SU-DHL-6 (cell line): Measurements from ENCODE around the gene FOXC1.

ENCODE experiments used
- EZH2phosphoT487 ChIP-seq: fragments of 200-600 bp; sonication (generic), shearing (Covaris generic); conservative IDR thresholded peaks from 2 replicates; pipeline ENCODE4 v1.6.1; 2018; ENCODE audit warnings: mild to moderate bottlenecking, antibody characterized with exemption, low read length, moderate library complexity, mixed read lengths
- TF ChIP-seq, protein P1 (sequence below): fragments of 200-600 bp; sonication (generic); IDR thresholded peaks from one replicate; pipeline ENCODE4 v1.5.1; 2017; ENCODE audit warnings: antibody characterized with exemption, mild to moderate bottlenecking, low read length, moderate library complexity; ENCODE audit not compliant: insufficient read depth, poor library complexity, severe bottlenecking

- TF ChIP-seq, protein P1, sequence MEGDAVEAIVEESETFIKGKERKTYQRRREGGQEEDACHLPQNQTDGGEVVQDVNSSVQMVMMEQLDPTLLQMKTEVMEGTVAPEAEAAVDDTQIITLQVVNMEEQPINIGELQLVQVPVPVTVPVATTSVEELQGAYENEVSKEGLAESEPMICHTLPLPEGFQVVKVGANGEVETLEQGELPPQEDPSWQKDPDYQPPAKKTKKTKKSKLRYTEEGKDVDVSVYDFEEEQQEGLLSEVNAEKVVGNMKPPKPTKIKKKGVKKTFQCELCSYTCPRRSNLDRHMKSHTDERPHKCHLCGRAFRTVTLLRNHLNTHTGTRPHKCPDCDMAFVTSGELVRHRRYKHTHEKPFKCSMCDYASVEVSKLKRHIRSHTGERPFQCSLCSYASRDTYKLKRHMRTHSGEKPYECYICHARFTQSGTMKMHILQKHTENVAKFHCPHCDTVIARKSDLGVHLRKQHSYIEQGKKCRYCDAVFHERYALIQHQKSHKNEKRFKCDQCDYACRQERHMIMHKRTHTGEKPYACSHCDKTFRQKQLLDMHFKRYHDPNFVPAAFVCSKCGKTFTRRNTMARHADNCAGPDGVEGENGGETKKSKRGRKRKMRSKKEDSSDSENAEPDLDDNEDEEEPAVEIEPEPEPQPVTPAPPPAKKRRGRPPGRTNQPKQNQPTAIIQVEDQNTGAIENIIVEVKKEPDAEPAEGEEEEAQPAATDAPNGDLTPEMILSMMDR: peak; percentile 95
- no peak for TF ChIP-seq EZH2phosphoT487
These were observed 5.3 kb upstream of the FOXC1 start for GRCh38 chr6:1604158-1605003.
